ENCODE results near the gene MYO18B.

MYO18B gene

GRCh38 chr22:26031641-26032040, 289.7 kb downstream of the MYO18B start:
- in situ Hi-C loops (cut with MboI; ENCODE audit: low sequenced_read_pairs): no loop called here

- in situ Hi-C loops (cut with MboI; ENCODE audit: low sequenced_read_pairs): no loop called here
These were observed 291.1 kb downstream of the MYO18B start for GRCh38 chr22:26033071-26033470.

- in situ Hi-C loops (cut with MboI; ENCODE audit: low sequenced_read_pairs): no loop called here
These were observed 291.6 kb downstream of the MYO18B start for GRCh38 chr22:26033586-26033985.

- in situ Hi-C loops (cut with MboI; ENCODE audit: low sequenced_read_pairs): no loop called here
These were observed 293.5 kb downstream of the MYO18B start for GRCh38 chr22:26035523-26035922.

- in situ Hi-C loops (cut with MboI; ENCODE audit: low sequenced_read_pairs): no loop called here
These were observed 296.4 kb downstream of the MYO18B start for GRCh38 chr22:26038365-26038764.

GRCh38 chr22:26041931-26042330, 299.9 kb downstream of the MYO18B start:
- in situ Hi-C loops (cut with MboI; ENCODE audit: low sequenced_read_pairs): no loop called here

- in situ Hi-C loops (cut with MboI; ENCODE audit: low sequenced_read_pairs): no loop called here
These were observed 301.0 kb downstream of the MYO18B start for GRCh38 chr22:26043031-26043430.

GRCh38 chr22:26045051-26045450, 303.1 kb downstream of the MYO18B start:
- in situ Hi-C loops (cut with MboI; ENCODE audit: low sequenced_read_pairs): no loop called here

- in situ Hi-C loops (cut with MboI; ENCODE audit: low sequenced_read_pairs): no loop called here
These were observed 303.9 kb downstream of the MYO18B start for GRCh38 chr22:26045860-26046259.

- in situ Hi-C loops (cut with MboI; ENCODE audit: low sequenced_read_pairs): no loop called here
These were observed 305.5 kb downstream of the MYO18B start for GRCh38 chr22:26047516-26047915.

GRCh38 chr22:26047920-26048319, 305.9 kb downstream of the MYO18B start:
- in situ Hi-C loops (cut with MboI; ENCODE audit: low sequenced_read_pairs): no loop called here

- in situ Hi-C loops (cut with MboI; ENCODE audit: low sequenced_read_pairs): no loop called here
These were observed 308.1 kb downstream of the MYO18B start for GRCh38 chr22:26050079-26050478.

- in situ Hi-C loops (cut with MboI; ENCODE audit: low sequenced_read_pairs): no loop called here
These were observed 311.8 kb downstream of the MYO18B start for GRCh38 chr22:26053737-26054316.

- in situ Hi-C loops (cut with MboI; ENCODE audit: low sequenced_read_pairs): no loop called here
These were observed 313.0 kb downstream of the MYO18B start for GRCh38 chr22:26054841-26055605.

GRCh38 chr22:26055693-26056092, 313.7 kb downstream of the MYO18B start:
- in situ Hi-C loops (cut with MboI; ENCODE audit: low sequenced_read_pairs): no loop called here

GRCh38 chr22:26056455-26057200, 314.6 kb downstream of the MYO18B start:
- in situ Hi-C loops (cut with MboI; ENCODE audit: low sequenced_read_pairs): no loop called here

- in situ Hi-C loops (cut with MboI; ENCODE audit: low sequenced_read_pairs): no loop called here
These were observed 315.7 kb downstream of the MYO18B start for GRCh38 chr22:26057731-26058130.

- in situ Hi-C loops (cut with MboI; ENCODE audit: low sequenced_read_pairs): no loop called here
These were observed 322.1 kb downstream of the MYO18B start for GRCh38 chr22:26064048-26064447.

- in situ Hi-C loops (cut with MboI; ENCODE audit: low sequenced_read_pairs): no loop called here
These were observed 323.9 kb downstream of the MYO18B start for GRCh38 chr22:26065847-26066246.

GRCh38 chr22:26066534-26066933, 324.5 kb downstream of the MYO18B start:
- in situ Hi-C loops (cut with MboI; ENCODE audit: low sequenced_read_pairs): no loop called here

GRCh38 chr22:26068571-26068970, 326.6 kb downstream of the MYO18B start:
- in situ Hi-C loops (cut with MboI; ENCODE audit: low sequenced_read_pairs): no loop called here

GRCh38 chr22:26072621-26073020, 330.6 kb downstream of the MYO18B start:
- in situ Hi-C loops (cut with MboI; ENCODE audit: low sequenced_read_pairs): no loop called here
